Neuron (in vitro differentiated cells): ENCODE results near the gene NAALADL2.

Experiments used
- H2AFZ ChIP-seq: one replicate; pipeline ENCODE4 v1.6.1; 2013; ENCODE audit warnings: low read depth, mild to moderate bottlenecking, inconsistent platforms, low read length, moderate library complexity
- H3K27me3 ChIP-seq: one replicate; pipeline ENCODE4 v1.6.1; 2013; ENCODE audit warnings: low read length; ENCODE audit not compliant: insufficient read depth
- H3K36me3 ChIP-seq: one replicate; pipeline ENCODE4 v1.6.1; 2013; ENCODE audit warnings: low read length; ENCODE audit not compliant: insufficient read depth
- H3K4me1 ChIP-seq: one replicate; pipeline ENCODE4 v1.6.1; 2013; ENCODE audit warnings: low read length; ENCODE audit not compliant: insufficient read depth
- H3K4me3 ChIP-seq: 2 replicates; pipeline ENCODE4 v1.5.1; 2013; ENCODE audit warnings: mild to moderate bottlenecking, low read length, moderate library complexity
- H3K9me3 ChIP-seq: one replicate; pipeline ENCODE4 v1.6.1; 2013; ENCODE audit warnings: low read length

The NAALADL2 gene

DNA sequence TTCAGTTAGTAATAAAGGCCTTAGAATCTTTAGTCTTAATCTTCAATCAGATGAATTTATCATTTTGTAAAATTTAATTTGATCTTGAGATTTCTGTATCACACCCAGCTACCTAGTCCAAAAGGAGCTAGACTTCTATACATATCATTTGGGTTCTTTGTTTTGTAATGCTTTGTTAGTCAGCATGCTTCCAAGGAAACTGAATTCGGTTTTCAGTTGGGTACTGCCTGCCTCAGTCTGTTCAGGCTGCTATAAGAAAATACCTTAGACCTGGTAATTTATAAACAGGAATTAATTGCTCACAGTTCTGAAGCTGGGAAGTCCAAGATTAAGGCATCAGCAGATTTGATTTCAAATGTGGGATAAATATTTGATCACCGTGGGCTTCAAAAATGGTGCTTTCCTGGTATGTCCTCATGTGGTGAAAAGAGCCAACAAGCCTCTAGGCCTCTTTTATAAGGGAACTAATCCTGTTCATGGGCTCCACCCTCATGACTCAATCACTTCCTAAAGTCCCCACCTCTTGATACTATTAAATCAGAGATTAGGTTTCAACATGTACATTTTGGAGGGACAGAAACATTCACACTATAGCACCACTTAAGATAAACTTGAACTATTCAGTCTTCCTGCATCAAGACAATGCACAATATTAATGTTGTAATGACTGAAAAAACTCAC lies 800.7 kb downstream of the NAALADL2 start:
- no peaks in the 10 kb centered on the region for H3K9me3 ChIP-seq
- no peaks in the 10 kb centered on the region for H3K27me3 ChIP-seq
- H3K4me1 ChIP-seq, result no peaks in the 10 kb centered on the region
- no peak overlapping the region for H2AFZ ChIP-seq
- no peaks in the 10 kb centered on the region for H3K36me3 ChIP-seq
- no peak overlapping the region for H3K4me3 ChIP-seq

DNA sequence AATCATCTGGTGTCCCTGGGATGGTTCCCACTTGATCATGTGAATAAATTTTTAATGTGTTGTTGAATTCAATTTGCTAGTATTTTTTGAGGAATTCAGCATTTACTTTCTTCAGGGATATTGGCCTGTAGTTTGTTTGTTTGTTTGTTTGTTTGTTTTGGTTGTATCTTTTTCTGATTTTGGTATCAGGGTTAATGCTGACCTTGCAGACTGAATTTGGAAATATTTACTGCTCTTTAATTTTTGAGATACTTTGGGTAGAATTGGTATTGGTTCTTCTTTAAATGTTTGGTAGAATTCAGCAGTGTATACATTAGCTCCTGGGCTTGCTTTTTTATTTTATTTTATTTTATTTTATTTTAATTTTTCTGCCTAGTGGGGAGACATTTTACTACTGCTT lies 803.7 kb downstream of the NAALADL2 start:
- Histone ChIP-seq H3K4me1 (no peaks in the 10 kb centered on the region), H3K9me3 (no peaks in the 10 kb centered on the region), H3K4me3 (no peak overlapping the region), H2AFZ (no peak overlapping the region), H3K36me3 (no peaks in the 10 kb centered on the region), H3K27me3 (no peaks in the 10 kb centered on the region)

DNA sequence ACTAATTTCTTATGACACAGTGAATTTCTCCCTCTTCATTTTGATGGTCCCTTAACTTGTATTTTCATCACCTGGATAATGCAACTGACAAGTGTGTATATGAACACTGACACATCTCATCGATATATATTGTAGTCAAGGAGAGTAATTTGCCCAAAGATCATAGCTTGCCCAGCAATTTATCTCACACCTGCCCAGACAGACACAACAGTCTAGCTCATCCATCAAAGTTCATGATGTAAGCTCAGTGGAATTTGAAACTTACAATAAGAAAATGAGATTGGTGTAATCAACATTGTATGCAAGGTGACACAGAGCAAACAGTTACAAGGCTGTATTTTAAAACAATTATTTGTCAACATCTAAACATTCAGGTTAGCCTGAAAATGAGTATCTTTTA lies 805.8 kb downstream of the NAALADL2 start:
- Histone ChIP-seq H3K9me3 (no peaks in the 10 kb centered on the region), H3K4me1 (no peaks in the 10 kb centered on the region), H2AFZ (no peak overlapping the region), H3K36me3 (no peaks in the 10 kb centered on the region), H3K4me3 (no peak overlapping the region), H3K27me3 (no peaks in the 10 kb centered on the region)

DNA sequence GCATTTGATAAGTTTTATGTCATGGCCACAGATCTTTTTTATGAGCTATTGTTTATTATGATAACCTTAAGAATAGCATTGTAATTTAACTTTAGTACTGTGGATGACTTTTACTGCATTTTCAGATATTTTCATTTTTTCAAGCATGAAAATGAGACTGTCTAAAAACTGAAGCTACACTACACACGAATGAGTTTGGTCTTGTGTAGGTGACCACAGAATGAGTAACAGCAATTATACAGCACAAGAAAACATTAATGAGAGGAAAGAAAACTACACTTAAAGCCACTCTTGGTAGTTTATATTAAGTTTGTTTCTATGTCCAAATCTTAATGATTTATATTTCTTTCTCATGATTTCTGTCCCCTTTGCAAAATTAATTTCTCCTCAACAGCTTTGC lies 809.2 kb downstream of the NAALADL2 start:
- H3K4me1 ChIP-seq, result no peaks in the 10 kb centered on the region
- no peak overlapping the region for H3K4me3 ChIP-seq
- no peaks in the 10 kb centered on the region for H3K9me3 ChIP-seq
- H2AFZ ChIP-seq, result no peak overlapping the region
- no peaks in the 10 kb centered on the region for H3K27me3 ChIP-seq
- no peaks in the 10 kb centered on the region for H3K36me3 ChIP-seq

DNA sequence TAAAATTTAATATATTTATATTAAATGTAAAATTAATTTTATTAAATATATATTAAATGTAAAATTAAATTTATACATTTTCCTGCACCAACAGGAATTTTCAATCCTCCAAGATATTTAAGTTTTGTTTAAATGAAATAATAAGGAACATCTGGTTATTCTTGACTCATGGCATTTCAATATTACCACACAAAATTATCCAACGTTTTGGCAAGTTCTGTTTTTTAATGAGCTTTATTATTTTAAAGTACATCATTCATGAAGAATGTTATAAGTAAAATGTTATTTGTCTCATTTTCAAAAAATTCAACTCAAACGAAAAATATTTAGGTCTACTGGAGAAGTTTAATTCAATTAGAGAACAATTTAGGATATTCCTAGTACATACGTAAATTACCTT lies 811.4 kb downstream of the NAALADL2 start:
- Histone ChIP-seq H3K36me3 (no peaks in the 10 kb centered on the region), H3K4me1 (no peaks in the 10 kb centered on the region), H3K9me3 (no peaks in the 10 kb centered on the region), H2AFZ (no peak overlapping the region), H3K4me3 (no peak overlapping the region), H3K27me3 (no peaks in the 10 kb centered on the region)

DNA sequence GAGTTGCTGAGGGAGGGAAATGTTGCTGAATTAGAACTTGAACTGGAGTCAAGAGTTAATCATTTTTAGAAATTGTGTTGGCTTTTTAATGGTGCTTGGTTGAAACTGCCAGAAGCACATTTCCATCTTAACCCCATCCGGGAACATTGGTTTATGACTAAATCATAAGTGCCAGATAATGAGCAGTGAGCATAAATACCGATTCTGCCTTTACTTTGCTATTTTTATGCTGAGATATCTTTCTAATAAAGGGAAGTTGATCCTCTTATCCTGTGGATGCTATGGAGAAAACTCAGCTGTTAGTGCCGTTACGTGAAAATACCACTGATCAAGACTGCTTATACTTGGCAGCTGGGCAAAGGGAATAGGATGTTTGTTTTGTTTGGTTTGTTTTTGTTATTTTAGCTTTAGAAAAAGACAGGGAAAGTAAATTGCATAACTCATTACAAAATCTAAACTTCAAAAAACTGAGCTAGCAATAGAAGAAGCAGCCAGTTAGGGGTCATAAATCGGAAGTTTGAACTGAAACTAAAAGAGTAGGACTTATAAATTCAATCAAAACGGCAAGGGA lies 813.1 kb downstream of the NAALADL2 start:
- no peak overlapping the region for H3K4me3 ChIP-seq
- H3K27me3 ChIP-seq, result no peaks in the 10 kb centered on the region
- no peaks in the 10 kb centered on the region for H3K9me3 ChIP-seq
- no peak overlapping the region for H2AFZ ChIP-seq
- no peaks in the 10 kb centered on the region for H3K36me3 ChIP-seq
- H3K4me1 ChIP-seq, result no peaks in the 10 kb centered on the region

DNA sequence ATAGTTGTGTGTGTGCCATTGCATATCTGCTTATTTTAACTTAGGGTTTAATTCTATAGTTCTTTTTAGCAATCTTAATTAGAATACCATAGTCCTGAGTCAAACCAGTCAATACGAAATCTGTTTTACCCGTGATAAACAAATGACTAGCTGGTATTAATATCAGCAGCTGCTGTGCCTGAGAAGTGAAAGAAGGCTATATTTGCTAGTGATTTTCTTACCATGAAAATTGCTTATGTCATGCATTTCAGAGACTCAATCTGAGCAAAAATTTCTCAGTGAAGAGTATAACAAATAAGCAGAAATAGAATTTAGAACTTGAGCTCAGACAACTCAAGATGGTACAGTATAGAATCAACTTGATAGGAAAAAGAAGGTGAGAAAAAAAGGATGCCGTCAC lies 820.4 kb downstream of the NAALADL2 start:
- Histone ChIP-seq H3K4me1 (no peaks in the 10 kb centered on the region), H2AFZ (no peak overlapping the region), H3K9me3 (no peaks in the 10 kb centered on the region), H3K4me3 (no peak overlapping the region), H3K36me3 (no peaks in the 10 kb centered on the region), H3K27me3 (no peaks in the 10 kb centered on the region)

DNA sequence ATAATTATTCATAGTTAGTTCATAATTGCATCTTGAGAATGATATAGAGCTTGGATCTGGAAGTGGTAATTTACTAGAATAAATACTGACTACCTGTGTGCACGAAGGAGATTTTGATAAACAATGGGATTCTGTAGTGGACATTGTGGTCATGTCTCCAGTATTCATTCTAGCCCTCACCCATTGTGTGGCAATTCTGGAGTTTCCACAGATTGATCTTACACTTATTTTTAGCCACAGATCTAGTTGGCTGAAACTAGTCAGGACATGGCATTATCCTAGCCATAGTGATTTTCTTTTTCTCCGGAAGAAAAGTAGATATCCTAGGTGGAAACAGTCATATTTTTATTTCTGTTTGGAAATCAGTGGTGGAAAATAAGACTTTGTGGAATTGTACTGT lies 833.1 kb downstream of the NAALADL2 start:
- no peak overlapping the region for H3K4me3 ChIP-seq
- no peak overlapping the region for H2AFZ ChIP-seq

DNA sequence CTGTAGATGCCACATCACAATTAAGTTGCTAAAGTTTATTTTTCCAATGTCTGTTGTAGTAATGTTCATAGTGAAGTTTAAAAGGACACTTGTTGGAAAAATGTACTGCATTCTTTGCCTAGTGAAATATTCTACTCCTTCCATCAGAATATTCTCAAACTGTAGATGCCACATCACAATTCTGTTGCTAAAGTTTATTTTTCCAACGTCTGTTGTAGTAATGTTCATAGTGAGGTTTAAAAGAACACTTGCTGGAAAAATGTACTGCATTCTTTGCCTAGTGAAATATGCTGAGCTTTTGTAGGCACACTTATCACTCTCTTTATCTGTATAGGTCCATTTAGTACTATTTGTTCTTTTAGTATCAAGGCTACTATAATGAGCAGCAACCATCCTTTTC lies 836.1 kb downstream of the NAALADL2 start:
- Histone ChIP-seq H3K4me3 (no peak overlapping the region), H2AFZ (no peak overlapping the region), H3K27me3 (no peaks in the 10 kb centered on the region), H3K9me3 (no peaks in the 10 kb centered on the region), H3K36me3 (no peaks in the 10 kb centered on the region), H3K4me1 (no peaks in the 10 kb centered on the region)

More for the DNA sequence above, 833.1 kb downstream of the NAALADL2 start:
- H3K36me3 ChIP-seq, result no peaks in the 10 kb centered on the region
- H3K9me3 ChIP-seq, result no peaks in the 10 kb centered on the region
- no peaks in the 10 kb centered on the region for H3K27me3 ChIP-seq
- H3K4me1 ChIP-seq, result no peaks in the 10 kb centered on the region

DNA sequence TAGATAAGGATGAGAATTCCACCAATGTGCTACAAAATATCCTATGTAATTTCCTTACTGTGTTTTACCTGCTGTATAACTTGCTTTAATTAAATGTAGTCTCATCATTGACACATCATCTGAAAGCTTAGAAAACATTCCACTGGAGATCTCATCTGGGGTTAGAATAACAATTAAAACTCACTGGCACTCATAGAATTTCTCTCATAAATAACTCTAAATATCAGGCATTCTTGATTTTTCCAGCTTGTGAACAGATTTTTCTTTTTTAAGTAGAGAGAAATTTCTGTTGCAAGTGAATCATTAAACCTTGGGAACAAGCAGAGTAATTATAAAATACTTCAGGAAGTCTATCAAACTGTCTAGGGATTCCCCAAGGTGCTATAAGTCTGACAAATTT lies 843.8 kb downstream of the NAALADL2 start:
- Histone ChIP-seq H3K4me1 (no peaks in the 10 kb centered on the region), H2AFZ (no peak overlapping the region), H3K4me3 (no peak overlapping the region), H3K9me3 (no peaks in the 10 kb centered on the region), H3K36me3 (no peaks in the 10 kb centered on the region), H3K27me3 (no peaks in the 10 kb centered on the region)

DNA sequence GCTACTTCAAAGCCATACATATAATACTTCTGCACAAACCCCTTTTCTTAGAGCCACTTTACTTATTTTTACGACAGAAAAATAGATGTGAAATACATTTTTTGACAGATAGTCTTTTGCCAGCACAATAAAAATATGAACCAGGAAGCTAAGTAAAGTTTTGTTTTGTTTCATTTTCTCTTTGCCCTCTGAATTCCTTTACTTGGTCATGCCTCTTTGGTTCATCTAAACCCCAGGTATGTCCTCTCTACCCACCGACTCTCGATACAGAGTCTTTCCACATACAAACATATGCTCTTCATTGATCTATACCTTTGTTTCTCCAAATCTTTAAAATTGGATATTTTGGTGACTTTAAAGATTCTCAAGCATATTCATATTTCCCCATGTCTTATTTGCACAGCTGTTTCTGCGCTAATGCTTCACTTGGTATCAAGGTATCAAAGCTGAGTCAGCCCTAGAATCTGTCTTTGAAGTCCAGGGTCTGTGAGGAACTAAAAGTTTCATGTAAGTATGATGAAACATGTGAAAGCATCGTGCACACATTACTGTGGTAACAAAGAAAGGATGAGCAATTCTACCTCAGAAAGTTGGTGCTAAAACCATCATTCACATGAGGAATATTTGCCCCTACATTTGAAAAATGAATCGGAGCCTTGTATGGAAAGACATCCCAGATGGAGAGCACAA lies 845.4 kb downstream of the NAALADL2 start:
- Histone ChIP-seq H3K4me1 (no peaks in the 10 kb centered on the region), H2AFZ (no peak overlapping the region), H3K36me3 (no peaks in the 10 kb centered on the region), H3K9me3 (no peaks in the 10 kb centered on the region), H3K4me3 (no peak overlapping the region), H3K27me3 (no peaks in the 10 kb centered on the region)

DNA sequence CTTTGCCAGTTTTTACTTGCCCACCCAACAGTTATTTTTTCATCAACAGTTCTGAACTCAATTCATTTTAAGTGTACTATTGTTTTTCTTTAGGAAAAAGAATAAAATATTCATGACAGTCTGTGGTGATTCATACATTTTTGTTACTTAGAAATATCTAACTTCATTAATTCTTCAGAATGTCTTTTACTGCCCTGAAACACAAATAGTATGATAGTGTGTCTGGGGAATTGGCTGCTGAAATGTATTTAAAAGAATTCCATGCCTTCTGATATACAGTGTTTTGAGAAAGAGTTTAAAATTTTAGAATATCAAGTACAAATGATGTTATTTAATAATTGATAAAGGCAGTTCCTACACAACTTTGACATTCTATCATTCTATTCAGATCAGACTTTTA lies 854.1 kb downstream of the NAALADL2 start:
- Histone ChIP-seq H3K4me1 (no peaks in the 10 kb centered on the region), H3K27me3 (no peaks in the 10 kb centered on the region), H3K4me3 (no peak overlapping the region), H2AFZ (no peak overlapping the region), H3K9me3 (no peaks in the 10 kb centered on the region), H3K36me3 (no peaks in the 10 kb centered on the region)

DNA sequence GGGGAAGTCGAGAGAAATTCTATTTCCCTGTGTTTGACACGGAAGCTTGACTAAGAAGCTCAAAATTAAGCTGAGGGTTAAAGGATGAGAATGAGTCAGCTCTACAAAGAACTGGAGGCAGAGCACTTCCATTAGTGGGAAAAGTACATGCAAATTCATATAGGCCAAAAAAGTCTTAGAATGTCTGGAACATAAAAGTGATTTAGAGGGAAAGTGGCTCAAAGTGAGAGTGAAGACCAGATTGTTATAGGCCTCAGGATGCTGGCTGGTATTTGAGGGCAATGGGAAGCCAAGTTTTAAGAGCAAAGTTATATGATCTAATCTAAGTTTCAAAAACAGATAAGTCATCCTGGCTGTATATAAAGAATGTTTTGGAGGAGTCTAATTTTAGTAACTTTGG lies 857.3 kb downstream of the NAALADL2 start:
- Histone ChIP-seq H3K9me3 (no peaks in the 10 kb centered on the region), H3K36me3 (no peaks in the 10 kb centered on the region), H3K4me3 (no peak overlapping the region), H3K27me3 (no peaks in the 10 kb centered on the region), H3K4me1 (no peaks in the 10 kb centered on the region), H2AFZ (no peak overlapping the region)
